K562 (cell line): ENCODE results near the gene SLC2A4. TPM values are rescaled to one million over a fixed set of nuclear protein-coding genes. Genes with fewer than 3 reads are reported as not detected.

Experiments
- ATAC-seq: fragments of 200-7000 bp; cut with Tn5 transposase; 3 replicates; pipeline ENCODE4 v1.9.1; 2020; ENCODE audit warnings: moderate library complexity
- BruUV-seq: library from RNA; stranded (reverse); fragments of 400-500 nt; replicated peaks from 2 replicates; lab custom pipeline; 2021; lab: Mats Ljungman, UMichigan
- CTCF ChIA-PET: fragments of 300-600 bp; formaldehyde crosslinking; extraction: SDS; loops from one replicate; lab custom pipeline; 2021; ENCODE audit warnings: low intra/inter-chr PET ratio; lab: Yijun Ruan, JAX
- POLR2A ChIA-PET: fragments of 300-600, 350-650 bp; sonication (Branson Sonifier 250); formaldehyde crosslinking; extraction: SDS; loops from one replicate; lab custom pipeline; 2021; ENCODE audit warnings: antibody characterized with exemption, inconsistent platforms; lab: Yijun Ruan, JAX
- DNase-seq, 4 experiments: peaks; one replicate each; pipeline versions ENCODE4 v3.0.0 to v3.0.0-alpha.2; 2011 to 2018; ENCODE audit warnings: low spot score in 3 of 4, mixed read lengths in 3 of 4; ENCODE audit errors: extremely low read depth in 1 of 4
- FAIRE-seq: peaks from 2 replicates; lab custom pipeline; 2011; peaks lifted over from hg19 to GRCh38; lab: Jason Lieb, UNC
- H2AFZ ChIP-seq: 2 replicates; pipeline ENCODE4 v1.6.0; 2011; ENCODE audit warnings: low read depth, low read length, control low read depth, inconsistent platforms
- H3K27ac ChIP-seq: fragments of 200-600 bp; 3 replicates; pipeline ENCODE4 v1.8.0; 2011; ENCODE audit warnings: low read depth, mild to moderate bottlenecking, control low read depth, inconsistent platforms, low read length, moderate library complexity, mixed read lengths; ENCODE audit errors: extremely low read depth
- H3K27me3 ChIP-seq, 2 experiments: fragments of 300-600 bp in 1 of 2; 2 replicates in 1 of 2; 3 replicates in 1 of 2; pipeline versions ENCODE4 v1.6.0 to v1.8.0; 2011; ENCODE audit warnings: inconsistent platforms in 2 of 2, low read length in 2 of 2, mild to moderate bottlenecking in 1 of 2, mixed read lengths in 1 of 2, moderate library complexity in 1 of 2; ENCODE audit not compliant: control insufficient read depth in 2 of 2, insufficient read depth in 2 of 2
- H3K36me3 ChIP-seq: fragments of 300-600 bp; 3 replicates; pipeline ENCODE4 v1.8.0; 2011; ENCODE audit warnings: mild to moderate bottlenecking, low read length, inconsistent platforms; ENCODE audit not compliant: control insufficient read depth, insufficient read depth
- H3K4me1 ChIP-seq, 2 experiments: fragments of 200-600 bp in 1 of 2; replicated peaks in 1 of 2; 2 replicates in 1 of 2; 3 replicates in 1 of 2; pipeline versions ENCODE4 v1.5.1 to v1.8.0; 2011; ENCODE audit warnings: inconsistent platforms in 2 of 2, low read length in 2 of 2, mild to moderate bottlenecking in 1 of 2, mixed read lengths in 1 of 2, moderate library complexity in 1 of 2; ENCODE audit not compliant: control insufficient read depth in 2 of 2, insufficient read depth in 2 of 2
- H3K4me2 ChIP-seq: 2 replicates; pipeline ENCODE4 v1.6.1; 2011; ENCODE audit warnings: low read length, control low read depth, inconsistent platforms, mixed read lengths; ENCODE audit not compliant: insufficient read depth
- H3K4me3 ChIP-seq: fragments of 200-600 bp; sonication (generic), shearing (Covaris generic); 2 replicates; pipeline ENCODE4 v1.5.1; 2016; ENCODE audit warnings: control low read depth, inconsistent platforms
- H3K79me2 ChIP-seq: fragments of 200-600 bp; 3 replicates; pipeline ENCODE4 v1.8.0; 2011; ENCODE audit warnings: low read length, inconsistent platforms; ENCODE audit not compliant: control insufficient read depth, insufficient read depth
- H3K9ac ChIP-seq, 2 experiments: 2 replicates each; pipeline versions ENCODE4 v1.6.0 to v1.6.1; 2011; ENCODE audit warnings: low read depth in 2 of 2, low read length in 2 of 2, control low read depth in 1 of 2, inconsistent platforms in 1 of 2, mild to moderate bottlenecking in 1 of 2, mixed read lengths in 1 of 2; ENCODE audit not compliant: insufficient read depth in 1 of 2
- H3K9me1 ChIP-seq: one replicate; pipeline ENCODE4 v1.6.0; 2011; ENCODE audit warnings: inconsistent platforms, mild to moderate bottlenecking, low read length, moderate library complexity; ENCODE audit not compliant: control insufficient read depth, insufficient read depth
- H3K9me3 ChIP-seq: replicated peaks from 2 replicates; pipeline ENCODE4 v1.5.1; 2011; ENCODE audit warnings: low read depth, low read length, inconsistent platforms; ENCODE audit not compliant: control insufficient read depth, insufficient read depth
- H4K20me1 ChIP-seq: replicated peaks from 2 replicates; pipeline ENCODE4 v1.6.1; 2011; ENCODE audit warnings: low read length, inconsistent platforms, mixed read lengths; ENCODE audit not compliant: control insufficient read depth, insufficient read depth
- L3MBTL2 ChIP-seq: fragments of 450-650 bp; IDR thresholded peaks from 2 replicates; pipeline ENCODE4 v1.6.1; 2016; ENCODE audit warnings: mild to moderate bottlenecking, moderate library complexity
- MAZ ChIP-seq, 2 experiments: fragments of 450-650 bp in 1 of 2; sonication (generic) in 1 of 2; formaldehyde crosslinking; IDR thresholded peaks in 1 of 2; conservative IDR thresholded peaks in 1 of 2; 2 replicates each; pipeline versions ENCODE4 v1.4.0 to v1.5.0; 2020; ENCODE audit warnings: mild to moderate bottlenecking in 1 of 2, missing genetic modification reagents in 1 of 2
- MTF1 ChIP-seq: fragments of 250-450 bp; sonication (Bioruptor Pico); IDR thresholded peaks from 2 replicates; pipeline ENCODE4 v1.9.0; 2021; ENCODE audit warnings: moderate library complexity, mild to moderate bottlenecking, inconsistent platforms, borderline replicate concordance
- NBN ChIP-seq: fragments of 450-650 bp; IDR thresholded peaks from 2 replicates; pipeline ENCODE4 v1.6.1; 2016; ENCODE audit warnings: low read depth, mild to moderate bottlenecking
- NR2C2 ChIP-seq, 2 experiments: fragments of 200-800 bp in 1 of 2; sonication (Bioruptor generic) in 1 of 2; sonication (generic) in 1 of 2; formaldehyde crosslinking in 1 of 2; IDR thresholded peaks; 2 replicates each; pipeline versions ENCODE4 v1.6.1 to v1.8.0; 2016 to 2022; ENCODE audit warnings: mild to moderate bottlenecking in 1 of 2, missing compliant biosample characterization in 1 of 2, missing genetic modification characterization in 1 of 2, missing genetic modification reagents in 1 of 2
- PHF21A ChIP-seq: fragments of 450-650 bp; IDR thresholded peaks from 2 replicates; pipeline ENCODE4 v1.6.1; 2017; ENCODE audit warnings: low read depth, borderline replicate concordance
- RB1 ChIP-seq: fragments of 450-650 bp; IDR thresholded peaks from 2 replicates; pipeline ENCODE4 v1.6.1; 2017; ENCODE audit warnings: low read depth, mild to moderate bottlenecking
- STAT5B ChIP-seq: fragments of 250-450 bp; sonication (Bioruptor Pico); IDR thresholded peaks from 2 replicates; pipeline ENCODE4 v1.8.0; 2021; ENCODE audit warnings: mild to moderate bottlenecking, inconsistent platforms
- ZC3H4 ChIP-seq: sonication (generic); formaldehyde crosslinking; IDR thresholded peaks from 2 replicates; pipeline ENCODE4 v1.9.0; 2021; ENCODE audit warnings: missing genetic modification reagents, borderline replicate concordance
- ZNF124 ChIP-seq: sonication (generic); formaldehyde crosslinking; IDR thresholded peaks from 2 replicates; pipeline ENCODE4 v1.8.1; 2022; ENCODE audit warnings: missing genetic modification reagents
- WGBS: fragments of 100-300 bp; shearing (Covaris generic); methylation state at CpG from one replicate; pipeline ENCODE4 v1.1.6; 2016; ENCODE audit warnings: low coverage, mixed read lengths; ENCODE audit not compliant: insufficient coverage; ENCODE audit errors: missing lambda C conversion rate; 5-methylcytosine and 5-hydroxymethylcytosine counted together
- in situ Hi-C: fragments of 300-500 bp; cut with MboI; formaldehyde crosslinking; loops from 4 replicates; pipeline ENCODE4 v1.15.0; 2018; ENCODE audit warnings: inconsistent platforms, mixed read lengths
- intact Hi-C: fragments of 100-400 bp; cut with micrococcal nuclease; formaldehyde crosslinking; loops from 2 replicates; pipeline ENCODE4 v1.14.2; 2022
- polyA plus RNA-seq, 8 experiments: library from polyadenylated mRNA; depleted of rRNA in 4 of 8; stranded (reverse) in 5 of 8; unstranded in 3 of 8; fragments of >200 nt; fragmentation: Nextera tagmentation in 2 of 8; fragmentation: Illumina TruSeq in 1 of 8; extraction: Ambion mirVana in 2 of 8; extraction: Trizol in 1 of 8; gene quantifications; 2 replicates each; pipeline versions ENCODE4 v1.2.1 to v1.2.3, GENCODE V29; 2011 to 2014; ENCODE audit warnings: inconsistent platforms in 1 of 8, missing spikeins in 1 of 8
- total RNA-seq, 7 experiments: library from RNA; depleted of rRNA in 6 of 7; stranded (reverse); fragments of >200 nt in 6 of 7; fragmentation: Illumina TruSeq in 2 of 7; extraction: Trizol in 2 of 7; gene quantifications; 2 replicates each; pipeline versions ENCODE4 v1.2.1 to v1.2.3, GENCODE V29; 2011 to 2021; ENCODE audit warnings: low replicate concordance in 1 of 7
- TF ChIP-seq, protein P1 (sequence below): fragments of 250-450 bp; sonication (Bioruptor Pico); IDR thresholded peaks from 2 replicates; pipeline ENCODE4 v1.4.0; 2020; ENCODE audit warnings: mild to moderate bottlenecking, moderate library complexity
- TF ChIP-seq, protein P2 (sequence below): fragments of 450-650 bp; conservative IDR thresholded peaks from 2 replicates; pipeline ENCODE4 v1.6.1; 2016; ENCODE audit warnings: missing genetic modification characterization, low read depth, mild to moderate bottlenecking, missing compliant biosample characterization, moderate library complexity
- TF ChIP-seq, protein P3 (sequence below): IDR thresholded peaks from 3 replicates; pipeline ENCODE4 v1.6.1; 2011; ENCODE audit warnings: borderline replicate concordance, mild to moderate bottlenecking, moderate library complexity; ENCODE audit not compliant: insufficient read length; ENCODE audit errors: extremely low read depth

SLC2A4 gene
- total and polyA plus RNA-seq, 9 of the 15 experiments (the other 6 are each of a cell fraction or from before 2014, with no cell fraction given), result 0.74 to 3.5 (median 1.6) TPM

DNA sequence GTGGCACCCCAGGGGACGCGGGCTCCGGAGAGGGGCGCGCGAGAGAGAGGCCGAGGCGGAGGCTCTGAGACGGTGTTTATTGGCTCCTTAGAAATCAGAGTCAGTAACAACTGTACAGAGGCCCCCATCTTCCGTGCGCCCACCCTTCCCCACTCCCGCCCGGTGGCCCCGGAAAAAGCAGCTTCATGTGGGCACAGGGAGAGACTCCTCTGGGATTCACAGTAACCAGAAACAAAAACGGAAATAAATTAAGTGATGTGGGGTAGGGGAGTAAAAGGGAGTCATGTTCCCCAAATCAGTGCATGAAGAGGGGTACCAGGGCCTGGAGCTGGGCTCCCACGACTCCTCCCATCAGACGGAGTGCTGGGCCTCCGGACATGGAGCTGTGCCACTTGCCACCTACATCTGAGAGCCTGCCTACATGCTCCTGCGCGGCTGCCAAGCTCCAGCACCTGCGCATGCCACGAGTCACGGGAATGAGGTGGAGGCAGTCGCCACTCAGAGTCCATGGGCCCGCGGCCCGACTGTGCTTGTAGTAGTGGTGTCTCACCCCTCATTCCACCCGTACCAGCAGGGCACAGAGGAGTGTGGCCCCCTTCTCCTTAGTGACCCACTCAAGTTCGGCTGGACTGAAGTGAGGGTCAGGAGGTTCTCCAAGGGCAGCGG, 34.2 kb downstream of the SLC2A4 start:
- Histone ChIP-seq H3K4me3 (peak overlapping the region; percentile 93), H3K9me3 (no peaks in the 10 kb centered on the region), H3K79me2 (peaks cover 21% of the 10 kb centered on the region), H3K27ac (peak overlapping the region; percentile 75; the same call in 2 of the 3 replicates), H2AFZ (peak overlapping the region; percentile 74; the same call in 1 of the 2 replicates), H3K4me1 (peaks cover 6 to 26% of the 10 kb centered on the region in 2 experiments), H3K36me3 (peaks cover 71% of the 10 kb centered on the region), H3K9me1 (peaks cover 3% of the 10 kb centered on the region), H4K20me1 (peaks cover 15% of the 10 kb centered on the region), H3K27me3 (no peaks in the 10 kb centered on the region), H3K9ac (peak overlapping the region; percentile 67 to 94), H3K4me2 (peak overlapping the region; percentile 86)
- intact Hi-C loops, result no loop called here
- CTCF ChIA-PET, result no interaction called here
- ATAC-seq (peak; percentile 8), FAIRE-seq (no peak), DNase-seq (no peak)
- WGBS, result 61% methylated on average over 12 of the region's 30 CpGs
- POLR2A ChIA-PET, result interaction anchor here (0.8 kb wide), 1 partner anchor 14 kb away, joined by 9 read pairs; the partner anchor contains the start of gene NEURL4
- in situ Hi-C loops, result no loop called here
- no TSS peak for BruUV-seq
- TF ChIP-seq NBN (no peak), PHF21A (0 out of 2 replicates have a peak, but pooled peaks have one; percentile 40), ZC3H4 (no peak), ZNF124 (CRISPR knock-in tag) (no peak), STAT5B (CRISPR knock-in tag) (no peak), MAZ (CRISPR knock-in tag; conservative IDR thresholded peaks at IDR 0.05 in 1 of 2, IDR thresholded peaks at IDR 0.05 in 1 of 2) (no peak), MTF1 (CRISPR knock-in tag) (no peak), NR2C2 (CRISPR knock-in tag; IDR thresholded peaks at IDR 0.05) (no peak), NR2C2 (tag; IDR thresholded peaks at IDR 0.05) (peak; percentile 87), RB1 (no peak), L3MBTL2 (0 out of 2 replicates have a peak, but pooled peaks have one; percentile 3)
- TF ChIP-seq, protein P1, sequence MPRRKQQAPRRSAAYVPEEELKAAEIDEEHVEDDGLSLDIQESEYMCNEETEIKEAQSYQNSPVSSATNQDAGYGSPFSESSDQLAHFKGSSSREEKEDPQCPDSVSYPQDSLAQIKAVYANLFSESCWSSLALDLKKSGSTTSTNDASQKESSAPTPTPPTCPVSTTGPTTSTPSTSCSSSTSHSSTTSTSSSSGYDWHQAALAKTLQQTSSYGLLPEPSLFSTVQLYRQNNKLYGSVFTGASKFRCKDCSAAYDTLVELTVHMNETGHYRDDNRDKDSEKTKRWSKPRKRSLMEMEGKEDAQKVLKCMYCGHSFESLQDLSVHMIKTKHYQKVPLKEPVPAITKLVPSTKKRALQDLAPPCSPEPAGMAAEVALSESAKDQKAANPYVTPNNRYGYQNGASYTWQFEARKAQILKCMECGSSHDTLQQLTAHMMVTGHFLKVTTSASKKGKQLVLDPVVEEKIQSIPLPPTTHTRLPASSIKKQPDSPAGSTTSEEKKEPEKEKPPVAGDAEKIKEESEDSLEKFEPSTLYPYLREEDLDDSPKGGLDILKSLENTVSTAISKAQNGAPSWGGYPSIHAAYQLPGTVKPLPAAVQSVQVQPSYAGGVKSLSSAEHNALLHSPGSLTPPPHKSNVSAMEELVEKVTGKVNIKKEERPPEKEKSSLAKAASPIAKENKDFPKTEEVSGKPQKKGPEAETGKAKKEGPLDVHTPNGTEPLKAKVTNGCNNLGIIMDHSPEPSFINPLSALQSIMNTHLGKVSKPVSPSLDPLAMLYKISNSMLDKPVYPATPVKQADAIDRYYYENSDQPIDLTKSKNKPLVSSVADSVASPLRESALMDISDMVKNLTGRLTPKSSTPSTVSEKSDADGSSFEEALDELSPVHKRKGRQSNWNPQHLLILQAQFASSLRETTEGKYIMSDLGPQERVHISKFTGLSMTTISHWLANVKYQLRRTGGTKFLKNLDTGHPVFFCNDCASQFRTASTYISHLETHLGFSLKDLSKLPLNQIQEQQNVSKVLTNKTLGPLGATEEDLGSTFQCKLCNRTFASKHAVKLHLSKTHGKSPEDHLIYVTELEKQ (CRISPR knock-in tag), result no peak
- TF ChIP-seq, protein P2, sequence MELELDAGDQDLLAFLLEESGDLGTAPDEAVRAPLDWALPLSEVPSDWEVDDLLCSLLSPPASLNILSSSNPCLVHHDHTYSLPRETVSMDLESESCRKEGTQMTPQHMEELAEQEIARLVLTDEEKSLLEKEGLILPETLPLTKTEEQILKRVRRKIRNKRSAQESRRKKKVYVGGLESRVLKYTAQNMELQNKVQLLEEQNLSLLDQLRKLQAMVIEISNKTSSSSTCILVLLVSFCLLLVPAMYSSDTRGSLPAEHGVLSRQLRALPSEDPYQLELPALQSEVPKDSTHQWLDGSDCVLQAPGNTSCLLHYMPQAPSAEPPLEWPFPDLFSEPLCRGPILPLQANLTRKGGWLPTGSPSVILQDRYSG (tag), result no peak
- TF ChIP-seq, protein P3, sequence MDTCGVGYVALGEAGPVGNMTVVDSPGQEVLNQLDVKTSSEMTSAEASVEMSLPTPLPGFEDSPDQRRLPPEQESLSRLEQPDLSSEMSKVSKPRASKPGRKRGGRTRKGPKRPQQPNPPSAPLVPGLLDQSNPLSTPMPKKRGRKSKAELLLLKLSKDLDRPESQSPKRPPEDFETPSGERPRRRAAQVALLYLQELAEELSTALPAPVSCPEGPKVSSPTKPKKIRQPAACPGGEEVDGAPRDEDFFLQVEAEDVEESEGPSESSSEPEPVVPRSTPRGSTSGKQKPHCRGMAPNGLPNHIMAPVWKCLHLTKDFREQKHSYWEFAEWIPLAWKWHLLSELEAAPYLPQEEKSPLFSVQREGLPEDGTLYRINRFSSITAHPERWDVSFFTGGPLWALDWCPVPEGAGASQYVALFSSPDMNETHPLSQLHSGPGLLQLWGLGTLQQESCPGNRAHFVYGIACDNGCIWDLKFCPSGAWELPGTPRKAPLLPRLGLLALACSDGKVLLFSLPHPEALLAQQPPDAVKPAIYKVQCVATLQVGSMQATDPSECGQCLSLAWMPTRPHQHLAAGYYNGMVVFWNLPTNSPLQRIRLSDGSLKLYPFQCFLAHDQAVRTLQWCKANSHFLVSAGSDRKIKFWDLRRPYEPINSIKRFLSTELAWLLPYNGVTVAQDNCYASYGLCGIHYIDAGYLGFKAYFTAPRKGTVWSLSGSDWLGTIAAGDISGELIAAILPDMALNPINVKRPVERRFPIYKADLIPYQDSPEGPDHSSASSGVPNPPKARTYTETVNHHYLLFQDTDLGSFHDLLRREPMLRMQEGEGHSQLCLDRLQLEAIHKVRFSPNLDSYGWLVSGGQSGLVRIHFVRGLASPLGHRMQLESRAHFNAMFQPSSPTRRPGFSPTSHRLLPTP, result no peak
